ENCODE measurements around the gene SYT11.

Gene SYT11

GRCh38 chr1:155858800-155859233, 550 bp upstream of the SYT11 start:
- DNase-seq, result no peak
- Histone ChIP-seq H3K36me3 (peaks cover 12% of the 10 kb centered on the region), H3K9me3 (no peaks in the 10 kb centered on the region), H3K4me1 (no peaks in the 10 kb centered on the region; the same call in 1 of the 2 replicates), H3K4me3 (ENCODE audit: low read depth, low read length) (peak overlapping the region; percentile 80), H3K27me3 (no peaks in the 10 kb centered on the region)
- TF ChIP-seq CTCF (IDR thresholded peaks at IDR 0.05; ENCODE audit: low read depth, low read length), result no peak

GRCh38 chr1:155859881-155860871, 809 bp downstream of the SYT11 start:
- peak overlapping the region; percentile 80 for H3K4me3 ChIP-seq (ENCODE audit: low read depth, low read length)
- peak; percentile 91 for DNase-seq
- no peaks in the 10 kb centered on the region; the same call in 1 of the 2 replicates for H3K4me1 ChIP-seq

GRCh38 chr1:155860970-155861510, 1.7 kb downstream of the SYT11 start:
- no peak for TF ChIP-seq CTCF (IDR thresholded peaks at IDR 0.05; ENCODE audit: low read depth, low read length)
- H3K36me3 ChIP-seq, result peaks cover 4% of the 10 kb centered on the region; the same call in 1 of the 2 replicates
- H3K27me3 ChIP-seq, result no peaks in the 10 kb centered on the region
- peak overlapping the region; percentile 80 for H3K4me3 ChIP-seq (ENCODE audit: low read depth, low read length)
- H3K9me3 ChIP-seq, result no peaks in the 10 kb centered on the region
- H3K4me1 ChIP-seq, result no peaks in the 10 kb centered on the region; the same call in 1 of the 2 replicates
- DNase-seq, result no peak

More at GRCh38 chr1:155859881-155860871, 809 bp downstream of the SYT11 start:
- no peaks in the 10 kb centered on the region for H3K9me3 ChIP-seq
- TF ChIP-seq CTCF (IDR thresholded peaks at IDR 0.05; ENCODE audit: low read depth, low read length), result no peak
- H3K27me3 ChIP-seq, result no peaks in the 10 kb centered on the region
- peaks cover 4% of the 10 kb centered on the region; the same call in 1 of the 2 replicates for H3K36me3 ChIP-seq

- H3K27me3 ChIP-seq, result no peaks in the 10 kb centered on the region
- no peaks in the 10 kb centered on the region for H3K9me3 ChIP-seq
- TF ChIP-seq CTCF (IDR thresholded peaks at IDR 0.05; ENCODE audit: low read depth, low read length), result no peak
- no peaks in the 10 kb centered on the region; the same call in 1 of the 2 replicates for H3K4me1 ChIP-seq
- peaks cover 4% of the 10 kb centered on the region; the same call in 1 of the 2 replicates for H3K36me3 ChIP-seq
- no peak overlapping the region for H3K4me3 ChIP-seq (ENCODE audit: low read depth, low read length)
- DNase-seq, result no peak
Measured at GRCh38 chr1:155861896-155862295, 2.5 kb downstream of the SYT11 start.

- Histone ChIP-seq H3K4me3 (ENCODE audit: low read depth, low read length) (no peak overlapping the region), H3K36me3 (peaks cover 9% of the 10 kb centered on the region), H3K27me3 (no peaks in the 10 kb centered on the region), H3K4me1 (no peaks in the 10 kb centered on the region; the same call in 1 of the 2 replicates), H3K9me3 (no peaks in the 10 kb centered on the region)
- TF ChIP-seq CTCF (IDR thresholded peaks at IDR 0.05; ENCODE audit: low read depth, low read length), result no peak
- no peak for DNase-seq
Measured at GRCh38 chr1:155864393-155864792, 5.0 kb downstream of the SYT11 start.
